Fibroblast of villous mesenchyme (primary cell): ENCODE data around the gene COX6A2. TPM values are rescaled to one million over a fixed set of nuclear protein-coding genes. Genes with fewer than 3 reads are reported as not detected.

Source experiments
- DNase-seq: peaks from one replicate; pipeline ENCODE4 v3.0.0-alpha.2; 2010; ENCODE audit warnings: low read depth
- H3K4me3 ChIP-seq: 2 replicates; pipeline ENCODE4 v1.5.1; 2011; ENCODE audit warnings: low read depth, mild to moderate bottlenecking, low read length
- CTCF ChIP-seq: IDR thresholded peaks from 2 replicates; pipeline ENCODE4 v1.5.1; 2012; ENCODE audit warnings: low read depth, mild to moderate bottlenecking, low read length; ENCODE audit not compliant: insufficient read depth
- total RNA-seq: library from RNA; depleted of rRNA; stranded (reverse); fragments of >200 nt; gene quantifications from 2 replicates; pipeline ENCODE4 v1.2.3, GENCODE V29; 2012

Gene COX6A2
- total RNA-seq, 1 donor: not detected

DNA sequence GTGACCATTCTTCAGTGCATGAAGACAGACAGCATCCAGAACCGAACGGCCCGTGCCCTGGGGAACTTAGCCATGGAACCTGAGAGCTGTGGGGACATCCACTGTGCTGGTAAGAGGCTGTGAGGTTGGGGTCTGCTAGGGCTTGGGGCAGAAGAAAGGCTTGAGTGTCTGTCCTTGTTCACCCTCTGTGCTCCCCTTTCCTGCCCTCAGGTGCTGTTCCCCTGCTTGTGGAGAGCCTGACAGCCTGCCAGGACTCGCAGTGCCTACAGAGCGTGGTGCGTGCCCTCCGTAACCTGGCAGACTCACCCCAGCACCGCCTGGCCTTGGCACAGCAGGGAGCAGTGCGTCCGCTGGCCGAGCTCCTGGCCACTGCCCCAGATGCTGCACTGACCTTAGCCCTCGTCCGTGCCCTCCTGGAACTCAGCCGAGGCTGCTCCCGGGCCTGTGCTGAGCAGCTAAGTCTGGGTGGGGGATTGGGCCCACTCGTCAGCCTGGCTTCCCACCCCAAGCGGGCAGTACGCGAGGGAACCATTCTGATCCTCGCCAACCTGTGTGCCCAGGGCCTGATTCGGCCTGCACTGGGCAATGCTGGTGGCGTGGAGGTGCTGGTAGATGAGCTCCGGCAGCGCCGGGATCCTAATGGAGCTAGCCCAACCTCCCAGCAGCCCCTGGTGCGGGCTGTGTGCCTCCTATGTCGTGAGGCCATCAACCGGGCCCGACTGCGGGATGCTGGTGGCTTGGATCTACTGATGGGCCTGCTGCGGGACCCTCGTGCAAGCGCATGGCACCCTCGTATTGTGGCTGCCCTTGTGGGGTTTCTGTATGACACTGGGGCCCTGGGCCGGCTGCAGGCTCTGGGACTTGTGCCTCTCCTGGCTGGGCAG is 34.0 kb upstream of the COX6A2 start:
- no peak overlapping the region for H3K4me3 ChIP-seq
- TF ChIP-seq CTCF: no peak
- DNase-seq: no peak

- DNase-seq: no peak
- TF ChIP-seq CTCF: no peak
- H3K4me3 ChIP-seq: no peak overlapping the region
Measured at GRCh38 chr16:31461201-31461920, 33.2 kb upstream of the COX6A2 start.

GRCh38 chr16:31460582-31461002 is 32.4 kb upstream of the COX6A2 start:
- DNase-seq: peak; percentile 75
- H3K4me3 ChIP-seq: peak overlapping the region; percentile 62
- TF ChIP-seq CTCF: peak; percentile 70

DNA sequence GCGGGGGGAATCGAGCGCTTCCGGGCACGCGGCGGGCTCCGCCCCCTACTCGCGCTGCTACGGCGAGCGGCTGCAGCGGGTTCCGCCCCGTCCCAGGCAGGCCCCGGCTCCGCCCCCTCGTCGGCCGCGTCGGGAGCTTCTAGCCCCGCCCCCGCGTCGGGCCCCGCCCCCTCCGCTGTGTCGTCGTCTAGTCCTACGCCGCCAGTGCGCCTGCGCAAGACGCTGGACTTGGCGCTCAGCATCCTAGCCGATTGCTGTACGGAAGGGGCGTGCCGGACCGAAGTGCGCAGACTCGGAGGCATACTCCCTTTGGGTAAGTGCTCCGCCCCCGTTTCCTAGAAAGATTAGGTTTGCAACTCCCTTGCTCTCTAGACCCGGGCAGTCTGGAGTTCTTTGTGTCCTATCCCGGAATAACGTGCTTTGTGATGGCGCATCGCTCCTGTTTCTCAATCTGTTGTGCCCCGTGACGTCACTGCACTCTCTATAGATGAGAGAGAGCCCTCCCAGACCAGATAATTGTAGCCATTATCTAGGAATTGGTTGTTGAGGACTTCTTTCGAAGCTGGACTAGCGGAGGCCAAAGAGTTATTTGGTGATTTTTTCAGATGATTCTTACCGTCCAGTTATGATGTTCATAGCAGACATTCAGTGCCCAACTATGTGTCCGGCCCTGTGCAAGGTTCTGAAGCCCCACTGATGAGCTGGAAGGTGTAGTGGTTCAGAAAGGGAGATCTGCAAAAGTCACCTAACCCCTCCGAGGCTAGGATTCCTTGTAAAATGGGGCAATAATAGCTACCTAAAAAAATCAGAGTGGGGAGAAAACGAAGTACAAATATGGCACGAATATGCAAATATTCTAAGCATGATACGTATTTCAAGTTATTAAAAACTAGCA is 31.8 kb upstream of the COX6A2 start:
- peak overlapping the region; percentile 78 for H3K4me3 ChIP-seq
- no peak for TF ChIP-seq CTCF
- peak; percentile 100 for DNase-seq

DNA sequence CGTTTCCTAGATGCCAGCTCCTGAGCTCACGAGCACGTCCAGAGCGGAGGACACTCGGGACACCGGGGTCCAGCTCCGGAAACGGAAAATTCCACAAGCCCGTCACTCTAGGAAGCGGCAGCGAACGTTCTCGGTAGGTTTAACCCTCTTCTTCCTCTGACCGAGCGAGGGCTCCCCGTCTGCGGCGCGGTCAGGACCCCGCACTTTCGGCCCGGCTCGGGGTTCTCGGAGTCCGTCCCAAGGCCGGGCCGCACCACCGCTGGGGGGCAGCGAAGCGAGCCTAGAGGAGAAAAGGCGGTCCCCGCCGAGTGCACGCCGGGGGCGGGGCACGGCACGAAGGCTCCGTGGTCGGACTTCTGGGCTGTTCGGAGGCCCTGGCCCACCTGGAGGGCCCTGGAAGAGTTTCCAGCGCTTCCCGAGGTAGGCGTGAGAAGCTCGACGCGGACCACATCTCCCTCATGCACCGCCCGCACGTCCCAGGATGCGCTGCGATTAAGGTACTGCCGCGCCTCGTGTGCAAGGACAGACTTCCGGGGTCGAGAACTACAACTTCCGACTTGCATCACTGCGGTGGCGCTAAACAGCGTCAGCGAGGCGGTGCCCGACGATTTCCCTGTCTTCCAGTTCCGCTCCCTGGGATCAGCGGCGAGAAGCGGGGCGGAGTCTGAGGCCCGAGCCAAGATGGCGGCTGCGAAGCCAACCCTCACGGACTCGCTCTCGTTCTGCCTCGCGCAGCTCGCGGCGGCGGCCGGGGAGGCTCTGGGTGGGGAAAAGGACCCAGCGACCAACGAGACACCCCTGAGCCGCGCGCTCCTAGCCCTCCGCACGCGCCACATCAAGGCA is 30.9 kb upstream of the COX6A2 start, which contains the start of gene ARMC5:
TSS of gene ARMC5 (plus strand) at position 658 of the 843 bp plus-strand sequence. CDS start at position 682, 24 bp downstream.
- H3K4me3 ChIP-seq: peak within 1 kb of the TSS; percentile 78

More for the DNA sequence above, 30.9 kb upstream of the COX6A2 start, which contains the start of gene ARMC5:
- peak; percentile 60 for TF ChIP-seq CTCF
- DNase-seq: peak; percentile 99
